ENCODE measurements around the gene PPDPF.

PPDPF gene

GRCh38 chr20:63487781-63488241 is 32.8 kb upstream of the PPDPF start:
- DNase-seq: no peak

- DNase-seq: no peak
Measured at GRCh38 chr20:63488315-63489251, 32.0 kb upstream of the PPDPF start.

GRCh38 chr20:63490416-63490815 is 30.1 kb upstream of the PPDPF start:
- no peak for DNase-seq

GRCh38 chr20:63491078-63491477 is 29.5 kb upstream of the PPDPF start:
- DNase-seq: no peak

- DNase-seq: no peak
Measured at GRCh38 chr20:63491635-63492230, 28.8 kb upstream of the PPDPF start.

GRCh38 chr20:63492518-63492917 is 28.0 kb upstream of the PPDPF start:
- DNase-seq: no peak

GRCh38 chr20:63492982-63493381 is 27.6 kb upstream of the PPDPF start:
- DNase-seq: no peak

- no peak for DNase-seq
Measured at GRCh38 chr20:63493563-63494020, 27.0 kb upstream of the PPDPF start.

- DNase-seq: no peak
Measured at GRCh38 chr20:63494084-63494419, 26.5 kb upstream of the PPDPF start.

GRCh38 chr20:63494420-63495166 is 26.0 kb upstream of the PPDPF start:
- no peak for DNase-seq

- DNase-seq: no peak
Measured at GRCh38 chr20:63495167-63495720, 25.3 kb upstream of the PPDPF start.

GRCh38 chr20:63495741-63496595 is 24.6 kb upstream of the PPDPF start:
- no peak for DNase-seq

GRCh38 chr20:63496596-63497120 is 23.9 kb upstream of the PPDPF start:
- no peak for DNase-seq

- no peak for DNase-seq
Measured at GRCh38 chr20:63497138-63497945, 23.2 kb upstream of the PPDPF start.

GRCh38 chr20:63497946-63498935 is 22.3 kb upstream of the PPDPF start:
- no peak for DNase-seq

GRCh38 chr20:63498960-63499337 is 21.6 kb upstream of the PPDPF start, which contains the start of gene EEF1A2:
Gene EEF1A2, minus strand, starts transcription at chr20:63499083. Its CDS starts 1,320 bp downstream, at chr20:63497763.
- no peak for DNase-seq

- DNase-seq: no peak
Measured at GRCh38 chr20:63499338-63499969, 21.1 kb upstream of the PPDPF start.

- no peak for DNase-seq
Measured at GRCh38 chr20:63500151-63500901, 20.2 kb upstream of the PPDPF start.
